DOHH2 (cell line): ENCODE results near the gene TAF4.
"Not testable (repeated sequence)": the region's sequence is repeated elsewhere in the genome, so short reads cannot be mapped to it uniquely, and the experiment has no call there.

Experiments
- H3F3A ChIP-seq: fragments of 200-600 bp; sonication (generic), shearing (Covaris generic); 2 replicates; pipeline ENCODE4 v1.6.0; 2016; ENCODE audit warnings: antibody characterized with exemption, mild to moderate bottlenecking; ENCODE audit not compliant: control insufficient read depth, insufficient read depth
- H3K27ac ChIP-seq: fragments of 200-600 bp; sonication (generic); 2 replicates; pipeline ENCODE4 v1.5.1; 2014; ENCODE audit warnings: low read depth, mild to moderate bottlenecking, low read length, moderate library complexity
- H3K27me3 ChIP-seq: fragments of 200-600 bp; sonication (generic); 2 replicates; pipeline ENCODE4 v1.6.1; 2014; ENCODE audit warnings: mild to moderate bottlenecking, low read length, mixed read lengths; ENCODE audit not compliant: control insufficient read depth
- H3K36me3 ChIP-seq: fragments of 200-600 bp; sonication (generic); 2 replicates; pipeline ENCODE4 v1.6.1; 2014; ENCODE audit warnings: mild to moderate bottlenecking, low read length, moderate library complexity, mixed read lengths; ENCODE audit not compliant: control insufficient read depth
- H3K4me1 ChIP-seq: fragments of 200-600 bp; sonication (generic); 2 replicates; pipeline ENCODE4 v1.6.1; 2014; ENCODE audit warnings: mild to moderate bottlenecking, low read length, mixed read lengths; ENCODE audit not compliant: control insufficient read depth
- H3K4me2 ChIP-seq: fragments of 200-600 bp; sonication (generic); 2 replicates; pipeline ENCODE4 v1.6.0; 2014; ENCODE audit warnings: mild to moderate bottlenecking, low read length, moderate library complexity
- H3K4me3 ChIP-seq: fragments of 200-600 bp; sonication (generic); 2 replicates; pipeline ENCODE4 v1.5.1; 2014; ENCODE audit warnings: mild to moderate bottlenecking, low read length, mixed read lengths
- H3K79me2 ChIP-seq: fragments of 200-600 bp; sonication (generic); 2 replicates; pipeline ENCODE4 v1.6.1; 2014; ENCODE audit warnings: mild to moderate bottlenecking, low read length, mixed read lengths; ENCODE audit not compliant: control insufficient read depth
- H3K9me2 ChIP-seq: fragments of 200-600 bp; sonication (generic); replicated peaks from 2 replicates; pipeline ENCODE4 v1.6.1; 2014; ENCODE audit warnings: mild to moderate bottlenecking, low read length, mixed read lengths; ENCODE audit not compliant: control insufficient read depth
- H3K9me3 ChIP-seq: fragments of 200-600 bp; sonication (generic); 2 replicates; pipeline ENCODE4 v1.6.1; 2014; ENCODE audit warnings: antibody characterized with exemption, low read length, mixed read lengths; ENCODE audit not compliant: control insufficient read depth, insufficient read depth
- H4K20me1 ChIP-seq: fragments of 200-600 bp; sonication (generic); 2 replicates; pipeline ENCODE4 v1.6.0; 2014; ENCODE audit warnings: low read depth, mild to moderate bottlenecking, antibody characterized with exemption, low read length, moderate library complexity; ENCODE audit not compliant: control insufficient read depth, insufficient read depth
- EZH2phosphoT487 ChIP-seq: fragments of 200-600 bp; sonication (generic); IDR thresholded peaks from 2 replicates; pipeline ENCODE4 v1.6.1; 2017; ENCODE audit warnings: borderline replicate concordance, mild to moderate bottlenecking, antibody characterized with exemption, low read length, moderate library complexity, mixed read lengths
- TF ChIP-seq, protein P1 (sequence below): fragments of 200-600 bp; sonication (generic); IDR thresholded peaks from one replicate; pipeline ENCODE4 v1.5.1; 2014; ENCODE audit warnings: antibody characterized with exemption, mild to moderate bottlenecking, low read depth, low read length; ENCODE audit not compliant: poor library complexity, severe bottlenecking

TAF4 gene

GRCh38 chr20:61972636-61973508 is 92.8 kb downstream of the TAF4 start:
- no peaks in the 10 kb centered on the region for H3K4me1 ChIP-seq

DNA sequence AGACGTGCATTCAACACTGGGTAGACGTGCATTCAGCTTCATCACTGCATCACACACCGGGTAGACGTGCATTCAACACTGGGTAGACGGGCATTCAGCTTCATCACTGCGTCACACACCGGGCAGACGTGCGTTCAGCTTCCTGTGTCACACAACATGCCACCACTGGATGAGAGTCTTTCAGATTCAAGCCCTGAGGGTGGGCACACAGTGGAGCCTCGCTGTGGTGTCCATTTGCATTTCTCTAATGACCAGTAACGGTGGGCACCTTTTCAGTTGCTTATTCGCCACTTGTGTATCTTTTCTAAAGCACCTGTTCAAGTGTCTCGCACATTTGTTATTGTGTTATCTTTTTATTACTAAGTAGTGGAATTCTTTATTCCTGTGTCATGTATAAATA is 94.1 kb downstream of the TAF4 start:
- H3K27me3 ChIP-seq, H3K4me3 ChIP-seq, H3K79me2 ChIP-seq, H3F3A ChIP-seq, H3K9me3 ChIP-seq, H3K4me2 ChIP-seq, H3K9me2 ChIP-seq, H3K4me1 ChIP-seq, H3K27ac ChIP-seq, H4K20me1 ChIP-seq: not testable (repeated sequence)
- H3K36me3 ChIP-seq, result peaks cover 24% of the 10 kb centered on the region

More at GRCh38 chr20:61972636-61973508, 92.8 kb downstream of the TAF4 start:
- Histone ChIP-seq H3K9me2 (no peaks in the 10 kb centered on the region), H4K20me1 (no peaks in the 10 kb centered on the region), H3K4me2 (no peak overlapping the region), H3K36me3 (peaks cover 31% of the 10 kb centered on the region), H3K27ac (no peak overlapping the region), H3K79me2 (no peaks in the 10 kb centered on the region), H3K9me3 (no peaks in the 10 kb centered on the region), H3K27me3 (no peaks in the 10 kb centered on the region), H3K4me3 (no peak overlapping the region), H3F3A (no peaks in the 10 kb centered on the region; the same call in 1 of the 2 replicates)
- TF ChIP-seq EZH2phosphoT487, result no peak
- TF ChIP-seq, protein P1, sequence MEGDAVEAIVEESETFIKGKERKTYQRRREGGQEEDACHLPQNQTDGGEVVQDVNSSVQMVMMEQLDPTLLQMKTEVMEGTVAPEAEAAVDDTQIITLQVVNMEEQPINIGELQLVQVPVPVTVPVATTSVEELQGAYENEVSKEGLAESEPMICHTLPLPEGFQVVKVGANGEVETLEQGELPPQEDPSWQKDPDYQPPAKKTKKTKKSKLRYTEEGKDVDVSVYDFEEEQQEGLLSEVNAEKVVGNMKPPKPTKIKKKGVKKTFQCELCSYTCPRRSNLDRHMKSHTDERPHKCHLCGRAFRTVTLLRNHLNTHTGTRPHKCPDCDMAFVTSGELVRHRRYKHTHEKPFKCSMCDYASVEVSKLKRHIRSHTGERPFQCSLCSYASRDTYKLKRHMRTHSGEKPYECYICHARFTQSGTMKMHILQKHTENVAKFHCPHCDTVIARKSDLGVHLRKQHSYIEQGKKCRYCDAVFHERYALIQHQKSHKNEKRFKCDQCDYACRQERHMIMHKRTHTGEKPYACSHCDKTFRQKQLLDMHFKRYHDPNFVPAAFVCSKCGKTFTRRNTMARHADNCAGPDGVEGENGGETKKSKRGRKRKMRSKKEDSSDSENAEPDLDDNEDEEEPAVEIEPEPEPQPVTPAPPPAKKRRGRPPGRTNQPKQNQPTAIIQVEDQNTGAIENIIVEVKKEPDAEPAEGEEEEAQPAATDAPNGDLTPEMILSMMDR, result no peak

GRCh38 chr20:61970357-61970756 is 95.3 kb downstream of the TAF4 start:
- TF ChIP-seq EZH2phosphoT487, result no peak
- TF ChIP-seq, protein P1, result no peak
- Histone ChIP-seq H3K9me2 (no peaks in the 10 kb centered on the region), H3K36me3 (peaks cover 19% of the 10 kb centered on the region), H3K4me1 (no peaks in the 10 kb centered on the region), H3K79me2 (no peaks in the 10 kb centered on the region), H3K9me3 (no peaks in the 10 kb centered on the region), H3K4me2 (no peak overlapping the region), H3K27me3 (no peaks in the 10 kb centered on the region), H3F3A (no peaks in the 10 kb centered on the region; the same call in 1 of the 2 replicates), H4K20me1 (no peaks in the 10 kb centered on the region), H3K4me3 (no peak overlapping the region), H3K27ac (no peak overlapping the region)

DNA sequence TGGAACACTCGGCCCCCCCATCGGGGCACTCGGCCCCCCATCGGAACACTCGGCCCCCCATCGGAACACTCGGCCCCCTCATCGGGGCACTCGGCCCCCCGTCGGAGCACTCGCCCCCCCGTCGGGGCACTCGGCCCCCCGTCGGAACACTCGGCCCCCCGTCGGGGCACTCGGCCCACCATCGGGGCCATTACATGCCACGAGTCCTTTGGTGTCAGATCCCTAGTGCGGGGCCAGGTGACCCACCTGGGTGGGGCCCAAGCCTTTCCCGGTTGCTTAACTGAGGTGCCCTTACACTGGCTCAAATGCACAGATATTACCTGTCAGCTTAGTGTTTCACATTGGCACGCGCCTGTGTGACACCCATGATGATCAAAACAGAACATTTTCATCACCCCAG is 95.9 kb downstream of the TAF4 start:
- Histone ChIP-seq H3K9me3 (no peaks in the 10 kb centered on the region), H3K4me2 (no peak overlapping the region), H3F3A (no peaks in the 10 kb centered on the region), H3K9me2 (no peaks in the 10 kb centered on the region), H3K27me3 (no peaks in the 10 kb centered on the region), H3K27ac (no peak overlapping the region), H3K36me3 (peaks cover 17% of the 10 kb centered on the region), H4K20me1 (no peaks in the 10 kb centered on the region), H3K4me3 (no peak overlapping the region), H3K4me1 (no peaks in the 10 kb centered on the region), H3K79me2 (no peaks in the 10 kb centered on the region)
- TF ChIP-seq, protein P1, result no peak
- TF ChIP-seq EZH2phosphoT487, result no peak
